Activated naive CD8-positive, alpha-beta T cell treated with anti-CD3 and anti-CD28 coated beads for 36 hours (primary cell): ENCODE measurements around the gene ABHD17C. TPM values are rescaled to one million over a fixed set of nuclear protein-coding genes. Genes with fewer than 3 reads are reported as not detected.
A peak's percentile ranks its signal among the peaks of the same experiment; 100 is the strongest.

Experiments used
- DNase-seq: peaks from one replicate; pipeline ENCODE4 v3.0.0; 2021
- H3K27ac Mint-ChIP-seq: one replicate; pipeline ENCODE4 v1.8.0; 2022; ENCODE audit warnings: mild to moderate bottlenecking, moderate library complexity, mixed read lengths
- H3K27me3 Mint-ChIP-seq: one replicate; pipeline ENCODE4 v1.8.0; 2022; ENCODE audit warnings: mild to moderate bottlenecking, mixed read lengths
- H3K36me3 Mint-ChIP-seq: one replicate; pipeline ENCODE4 v1.8.0; 2021; ENCODE audit warnings: mild to moderate bottlenecking, mixed read lengths
- H3K4me1 Mint-ChIP-seq: one replicate; pipeline ENCODE4 v1.8.0; 2021; ENCODE audit warnings: mixed read lengths
- H3K4me3 Mint-ChIP-seq: one replicate; pipeline ENCODE4 v1.8.0; 2022; ENCODE audit warnings: mild to moderate bottlenecking, moderate library complexity, mixed read lengths
- H3K9me3 Mint-ChIP-seq: one replicate; pipeline ENCODE4 v1.8.0; 2022; ENCODE audit warnings: mixed read lengths
- total RNA-seq, 2 experiments: library from RNA; stranded (reverse); gene quantifications; one replicate each; pipeline ENCODE4 v1.2.3, GENCODE V29; 2021

ABHD17C gene
- total RNA-seq, 2 experiments from 2014 or later, result 6.0 to 6.9 TPM

- Mint-ChIP-seq H3K4me1 (no peaks in the 10 kb centered on the region), H3K27ac (no peak overlapping the region), H3K36me3 (no peaks in the 10 kb centered on the region), H3K27me3 (peaks cover 3% of the 10 kb centered on the region), H3K9me3 (no peaks in the 10 kb centered on the region), H3K4me3 (no peak overlapping the region)
- DNase-seq, result no peak
Observed at GRCh38 chr15:80790236-80790635, 95.1 kb downstream of the ABHD17C start.

DNA sequence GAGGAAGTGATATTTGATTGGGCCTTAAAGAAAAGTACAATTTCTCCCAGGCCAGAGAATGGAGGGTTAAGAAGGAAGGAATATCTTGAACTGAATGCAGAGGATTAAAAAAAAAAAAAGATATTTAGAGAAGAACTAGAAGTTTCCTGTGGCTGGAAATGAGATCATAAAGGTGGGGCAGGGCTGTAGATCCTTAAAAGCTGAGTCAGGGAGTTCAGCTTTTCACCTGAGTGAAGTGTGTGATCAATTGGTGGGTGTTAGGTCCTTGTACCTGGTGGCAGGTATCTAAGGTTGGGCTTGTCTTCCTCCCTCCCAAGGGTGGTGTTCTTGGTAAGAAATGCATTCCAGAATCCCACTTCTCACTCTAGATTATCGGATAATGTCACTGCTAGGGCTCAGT is 95.9 kb downstream of the ABHD17C start:
- H3K4me3 Mint-ChIP-seq, result no peak overlapping the region
- H3K27me3 Mint-ChIP-seq, result peaks cover 3% of the 10 kb centered on the region
- H3K9me3 Mint-ChIP-seq, result no peaks in the 10 kb centered on the region
- H3K36me3 Mint-ChIP-seq, result no peaks in the 10 kb centered on the region
- no peak for DNase-seq
- H3K4me1 Mint-ChIP-seq, result no peaks in the 10 kb centered on the region
- H3K27ac Mint-ChIP-seq, result no peak overlapping the region

- H3K27ac Mint-ChIP-seq, result no peak overlapping the region
- no peaks in the 10 kb centered on the region for H3K4me1 Mint-ChIP-seq
- no peaks in the 10 kb centered on the region for H3K36me3 Mint-ChIP-seq
- H3K27me3 Mint-ChIP-seq, result peaks cover 3% of the 10 kb centered on the region
- DNase-seq, result no peak
- H3K9me3 Mint-ChIP-seq, result no peaks in the 10 kb centered on the region
- no peak overlapping the region for H3K4me3 Mint-ChIP-seq
Observed at GRCh38 chr15:80796407-80796806, 101.3 kb downstream of the ABHD17C start.

DNA sequence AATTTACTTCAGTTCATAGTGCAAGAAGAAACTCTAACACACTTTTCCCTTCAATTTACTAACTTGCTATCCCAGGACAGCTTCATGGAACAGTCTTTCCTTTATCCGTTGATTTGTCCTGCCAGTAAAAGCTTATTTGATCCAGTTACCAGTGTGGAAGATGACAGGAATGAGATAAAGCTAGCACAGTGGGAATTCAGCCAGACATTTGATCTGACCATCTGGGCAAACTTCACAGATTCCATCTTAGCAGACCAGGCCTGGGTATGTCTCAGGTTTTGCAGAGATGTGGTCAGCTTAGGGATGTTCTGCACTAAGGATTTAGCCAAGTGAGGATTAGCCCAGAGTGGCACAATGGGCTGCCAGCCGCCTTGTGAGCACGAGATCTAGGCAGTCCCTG is 103.8 kb downstream of the ABHD17C start:
- Mint-ChIP-seq H3K27me3 (no peaks in the 10 kb centered on the region), H3K36me3 (no peaks in the 10 kb centered on the region), H3K4me3 (no peak overlapping the region), H3K4me1 (peaks cover 7% of the 10 kb centered on the region), H3K9me3 (no peaks in the 10 kb centered on the region), H3K27ac (no peak overlapping the region)
- no peak for DNase-seq

GRCh38 chr15:80800067-80800466 is 105.0 kb downstream of the ABHD17C start:
- Mint-ChIP-seq H3K4me1 (peaks cover 18% of the 10 kb centered on the region), H3K4me3 (no peak overlapping the region), H3K36me3 (no peaks in the 10 kb centered on the region), H3K9me3 (no peaks in the 10 kb centered on the region), H3K27me3 (no peaks in the 10 kb centered on the region), H3K27ac (no peak overlapping the region)
- no peak for DNase-seq

DNA sequence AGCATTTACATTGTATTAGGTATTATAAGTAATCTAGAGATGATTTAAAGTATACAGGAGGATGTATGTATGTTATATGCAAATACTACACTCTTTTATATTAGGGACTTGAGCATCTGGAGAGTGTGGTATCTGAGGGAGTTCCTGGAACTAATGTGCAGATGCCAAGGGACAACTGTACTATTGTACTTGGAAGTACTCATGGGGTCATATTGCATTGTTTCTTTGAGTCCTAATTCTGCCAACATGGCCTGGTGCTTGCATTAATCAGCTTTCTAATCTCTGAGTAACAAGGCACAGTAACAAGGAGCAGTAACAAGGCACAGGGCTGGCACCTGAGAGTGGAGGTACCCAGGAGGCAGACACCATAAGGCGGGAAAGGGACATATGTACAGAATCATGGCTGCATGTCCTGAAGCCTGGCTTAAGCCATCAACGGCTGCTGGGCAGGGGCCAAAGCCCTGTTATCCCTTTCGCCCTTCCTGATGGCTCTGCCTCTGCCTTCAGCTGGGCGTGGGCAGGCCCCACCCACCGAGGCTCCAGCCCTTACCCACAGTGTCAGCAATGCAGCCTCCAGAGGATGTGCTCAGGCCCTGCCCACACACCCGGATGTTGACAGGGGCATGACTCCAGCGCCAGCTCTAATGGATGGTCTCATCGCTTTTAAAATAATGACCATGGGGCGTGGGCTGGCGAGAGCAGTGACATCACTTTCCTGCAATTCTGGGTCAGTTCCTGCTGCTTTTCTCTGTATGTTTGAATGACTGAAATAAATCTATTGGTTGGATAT is 107.0 kb downstream of the ABHD17C start:
- no peak for DNase-seq
- H3K4me3 Mint-ChIP-seq, result no peak overlapping the region
- H3K36me3 Mint-ChIP-seq, result no peaks in the 10 kb centered on the region
- H3K27ac Mint-ChIP-seq, result no peak overlapping the region
- peaks cover 27% of the 10 kb centered on the region for H3K4me1 Mint-ChIP-seq
- H3K27me3 Mint-ChIP-seq, result no peaks in the 10 kb centered on the region
- no peaks in the 10 kb centered on the region for H3K9me3 Mint-ChIP-seq

DNA sequence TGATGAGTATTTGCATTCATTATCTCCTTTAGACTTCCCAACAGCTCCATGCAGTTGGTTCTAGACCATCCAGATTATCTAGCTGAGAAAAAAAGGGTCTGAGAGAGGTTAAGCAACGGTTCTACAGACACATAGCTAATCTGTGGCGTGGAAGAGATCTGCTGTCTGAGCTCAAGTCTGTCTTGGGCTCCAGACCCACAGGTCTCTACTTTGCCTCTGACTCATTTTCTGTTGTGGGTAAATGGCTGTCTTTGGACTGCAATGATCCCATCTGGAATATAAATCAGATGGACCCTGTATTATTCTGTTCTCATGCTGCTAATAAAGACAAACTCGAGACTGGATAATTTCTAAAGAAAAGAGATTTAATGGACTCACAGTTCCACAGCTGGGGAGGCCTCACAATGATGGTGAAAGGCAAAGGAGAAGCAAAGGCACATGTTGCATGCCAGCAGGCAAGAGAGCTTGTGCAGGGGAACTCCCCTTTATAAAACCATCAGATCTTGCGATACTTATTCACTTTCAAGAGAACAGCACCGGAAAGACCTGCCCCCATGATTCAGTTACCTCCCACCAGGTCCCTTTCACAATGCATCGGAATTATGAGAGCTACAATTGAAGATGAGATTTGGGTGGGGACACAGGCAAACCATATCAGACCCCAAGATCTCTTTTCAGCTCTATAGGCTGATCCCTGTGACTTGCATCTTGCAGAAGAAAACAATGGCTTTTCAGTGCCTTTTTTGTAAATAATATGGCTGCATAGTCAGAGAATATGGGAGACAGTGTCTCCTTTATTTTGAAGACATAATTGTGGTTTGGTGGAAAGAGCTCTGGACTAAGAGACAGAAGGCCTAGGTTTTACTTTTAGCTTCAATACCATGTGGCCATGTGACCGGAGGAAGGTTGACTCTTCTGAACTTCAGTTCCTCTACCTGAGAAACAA is 108.7 kb downstream of the ABHD17C start:
- Mint-ChIP-seq H3K4me3 (no peak overlapping the region), H3K27ac (peak overlapping the region; percentile 71), H3K36me3 (no peaks in the 10 kb centered on the region), H3K27me3 (no peaks in the 10 kb centered on the region), H3K4me1 (peaks cover 27% of the 10 kb centered on the region), H3K9me3 (no peaks in the 10 kb centered on the region)
- DNase-seq, result peak; percentile 20

DNA sequence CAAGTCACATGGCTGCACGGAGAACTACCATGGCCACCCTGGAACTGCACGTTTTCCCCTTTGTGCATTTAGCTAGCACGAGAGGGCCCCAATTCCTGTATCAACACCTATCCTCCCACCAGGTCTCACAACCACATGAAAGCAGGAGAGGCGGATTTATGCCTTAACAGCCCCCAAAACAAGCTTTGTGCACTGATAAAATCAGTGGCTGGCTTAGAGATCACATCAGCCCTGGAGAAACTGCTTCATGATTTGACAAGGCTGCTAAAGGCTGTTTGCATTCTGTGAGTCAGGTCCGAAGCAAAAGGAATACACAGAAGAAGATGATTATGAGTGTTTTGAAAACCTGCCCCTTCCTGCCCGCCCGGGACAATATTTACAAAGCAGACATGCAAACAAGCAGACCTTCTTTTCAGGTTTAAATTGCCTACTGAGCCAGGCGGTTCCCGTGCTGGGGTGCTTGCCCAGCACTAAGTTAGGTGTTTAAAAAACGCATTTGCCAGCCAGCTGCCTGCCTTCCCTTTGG is 109.9 kb downstream of the ABHD17C start:
- Mint-ChIP-seq H3K4me3 (no peak overlapping the region), H3K9me3 (no peaks in the 10 kb centered on the region), H3K4me1 (peaks cover 27% of the 10 kb centered on the region), H3K27me3 (no peaks in the 10 kb centered on the region), H3K27ac (no peak overlapping the region), H3K36me3 (no peaks in the 10 kb centered on the region)
- peak; percentile 17 for DNase-seq

Other genes with a start within 250 kb of the ABHD17C start
- not detected for gene CEMIP, start 84.1 kb downstream of the ABHD17C start, total RNA-seq